GM10266 (cell line): ENCODE measurements around the gene CDK15.

ENCODE experiments used
- DNase-seq: peaks from one replicate; pipeline ENCODE4 v3.0.0; 2012; ENCODE audit errors: extremely low spot score
- TF ChIP-seq, protein P1 (sequence below): IDR thresholded peaks from 2 replicates; pipeline ENCODE4 v1.5.1; 2012; ENCODE audit warnings: mild to moderate bottlenecking, low read depth; ENCODE audit not compliant: control insufficient read depth, insufficient read depth; ENCODE audit errors: missing control alignments

CDK15 gene

DNA sequence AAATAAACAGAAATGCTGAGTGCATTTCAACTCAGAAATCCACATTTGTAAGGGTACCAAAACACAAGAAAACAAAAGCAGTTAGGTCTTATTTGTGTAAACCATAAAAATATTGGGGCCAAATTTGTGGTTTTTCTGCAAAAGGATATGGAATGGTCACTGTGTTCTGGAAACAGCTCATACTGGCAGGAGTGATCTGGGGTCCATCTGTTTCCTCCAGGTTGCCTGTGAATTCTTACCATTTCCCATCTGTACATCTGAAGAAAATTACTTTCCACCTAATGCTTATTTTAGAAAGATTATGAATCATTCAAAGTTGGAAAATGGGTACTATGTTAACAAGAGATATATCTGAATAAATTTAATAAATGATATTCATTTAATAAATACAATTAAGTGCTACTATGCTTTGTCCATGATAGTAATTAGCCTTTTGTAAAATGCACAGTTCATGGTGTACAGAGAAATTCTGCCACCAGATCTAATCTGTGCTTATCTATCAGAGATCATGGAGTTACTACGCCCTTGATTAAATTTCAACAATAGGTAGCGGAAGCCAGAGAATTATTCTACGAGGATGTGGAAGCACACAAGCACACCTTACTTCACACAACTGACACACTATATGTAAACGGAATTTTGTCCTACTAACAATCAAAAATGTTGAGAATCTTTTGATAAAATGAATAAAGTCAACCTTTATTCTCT is 36.5 kb upstream of the CDK15 start:
- TF ChIP-seq, protein P1, sequence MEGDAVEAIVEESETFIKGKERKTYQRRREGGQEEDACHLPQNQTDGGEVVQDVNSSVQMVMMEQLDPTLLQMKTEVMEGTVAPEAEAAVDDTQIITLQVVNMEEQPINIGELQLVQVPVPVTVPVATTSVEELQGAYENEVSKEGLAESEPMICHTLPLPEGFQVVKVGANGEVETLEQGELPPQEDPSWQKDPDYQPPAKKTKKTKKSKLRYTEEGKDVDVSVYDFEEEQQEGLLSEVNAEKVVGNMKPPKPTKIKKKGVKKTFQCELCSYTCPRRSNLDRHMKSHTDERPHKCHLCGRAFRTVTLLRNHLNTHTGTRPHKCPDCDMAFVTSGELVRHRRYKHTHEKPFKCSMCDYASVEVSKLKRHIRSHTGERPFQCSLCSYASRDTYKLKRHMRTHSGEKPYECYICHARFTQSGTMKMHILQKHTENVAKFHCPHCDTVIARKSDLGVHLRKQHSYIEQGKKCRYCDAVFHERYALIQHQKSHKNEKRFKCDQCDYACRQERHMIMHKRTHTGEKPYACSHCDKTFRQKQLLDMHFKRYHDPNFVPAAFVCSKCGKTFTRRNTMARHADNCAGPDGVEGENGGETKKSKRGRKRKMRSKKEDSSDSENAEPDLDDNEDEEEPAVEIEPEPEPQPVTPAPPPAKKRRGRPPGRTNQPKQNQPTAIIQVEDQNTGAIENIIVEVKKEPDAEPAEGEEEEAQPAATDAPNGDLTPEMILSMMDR = no peak
- no peak for DNase-seq

DNA sequence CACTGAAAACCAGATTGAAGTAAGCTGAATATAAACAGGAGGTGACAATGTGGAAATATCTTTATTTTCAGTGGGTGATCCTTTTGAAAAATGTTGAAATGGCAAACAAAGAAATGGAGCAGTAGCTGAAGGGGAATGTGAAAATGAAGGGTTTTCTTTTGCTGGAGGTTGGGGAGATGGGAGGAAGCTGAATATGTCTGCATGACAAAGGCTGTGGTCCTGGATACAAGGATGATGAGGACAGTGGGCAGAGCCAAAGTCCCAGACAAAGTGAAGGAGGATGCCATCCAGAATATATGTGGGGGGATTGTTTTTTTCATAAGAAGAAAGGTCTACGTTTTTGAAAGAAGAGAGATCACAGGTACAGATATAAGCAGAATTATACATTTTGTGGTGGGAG is 32.3 kb upstream of the CDK15 start:
- no peak for DNase-seq
- TF ChIP-seq, protein P1 = no peak

DNA sequence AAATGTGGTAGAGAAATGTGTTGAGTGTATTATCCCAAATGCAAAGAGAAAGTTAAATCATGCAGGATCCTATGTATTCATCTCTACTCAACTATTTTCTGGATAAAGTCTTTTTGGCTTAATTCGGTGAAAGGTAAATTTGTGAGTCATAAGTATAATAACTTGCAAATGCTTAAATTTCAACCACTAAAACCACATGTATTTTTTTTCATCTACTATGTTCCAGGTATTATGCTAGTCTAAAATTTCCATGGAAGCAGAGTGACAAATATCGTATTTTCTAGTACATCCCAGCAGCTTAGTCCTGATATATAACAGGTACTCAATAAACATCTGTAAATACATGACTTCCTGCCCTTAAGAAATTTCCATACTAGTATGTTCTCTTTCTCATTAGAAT is 31.8 kb upstream of the CDK15 start:
- no peak for DNase-seq
- TF ChIP-seq, protein P1 = no peak

DNA sequence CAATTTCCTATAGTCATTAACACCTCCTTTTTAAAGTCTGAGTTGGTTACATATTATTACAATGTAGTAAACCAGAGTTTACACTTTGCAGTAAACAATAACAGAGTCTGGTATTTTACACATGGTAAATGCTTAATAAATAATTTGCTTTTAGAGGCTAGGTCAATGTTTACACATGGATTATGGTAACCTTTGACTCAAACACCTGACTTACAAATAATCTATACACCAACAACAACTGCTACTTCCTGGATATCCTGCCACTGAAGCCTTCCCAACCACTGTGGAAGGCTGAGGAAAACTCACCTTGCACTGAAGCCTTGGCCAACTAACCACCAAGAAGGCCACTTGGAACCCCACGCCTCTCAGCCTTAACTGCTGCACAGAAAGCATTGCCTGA is 31.0 kb upstream of the CDK15 start:
- DNase-seq = no peak
- TF ChIP-seq, protein P1 = no peak

DNA sequence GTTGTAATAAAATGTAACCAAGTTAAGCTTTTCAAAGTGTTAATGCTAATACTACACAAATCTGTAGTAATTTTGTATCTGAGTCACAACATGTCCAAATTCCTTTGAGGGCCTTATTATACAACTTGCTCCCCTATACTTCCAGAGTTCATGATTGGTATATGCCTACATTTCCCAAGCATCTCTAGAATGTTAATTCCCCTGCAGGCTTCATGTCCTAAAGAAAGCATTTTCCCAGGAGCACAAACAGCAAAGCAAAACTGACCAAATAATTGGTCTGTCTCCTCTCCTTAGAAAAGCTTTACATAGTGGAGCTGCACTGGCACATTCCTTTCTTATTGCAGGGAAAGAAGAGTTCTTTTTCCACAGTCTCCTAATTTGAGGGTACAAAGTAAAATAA is 29.3 kb upstream of the CDK15 start:
- TF ChIP-seq, protein P1 = no peak
- DNase-seq = no peak

DNA sequence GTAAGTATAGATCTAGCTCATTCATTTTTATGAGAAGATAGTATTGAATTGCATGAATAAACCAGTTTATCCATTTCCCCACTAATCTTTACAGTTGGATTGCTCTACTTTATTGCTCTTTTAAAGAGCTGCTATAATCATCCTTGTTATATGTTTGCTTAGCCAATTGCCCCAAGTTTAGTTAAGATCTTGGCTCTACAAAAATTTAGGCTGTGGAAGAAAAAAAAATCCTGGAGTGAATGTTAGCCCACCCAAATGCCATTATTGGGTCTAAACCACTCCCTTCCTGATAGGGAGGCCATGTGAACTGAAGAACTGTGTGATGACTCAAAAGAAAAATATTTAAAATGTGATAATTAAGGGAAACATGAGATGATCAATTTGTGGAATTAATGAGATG is 28.5 kb upstream of the CDK15 start:
- TF ChIP-seq, protein P1 = no peak
- DNase-seq = no peak

DNA sequence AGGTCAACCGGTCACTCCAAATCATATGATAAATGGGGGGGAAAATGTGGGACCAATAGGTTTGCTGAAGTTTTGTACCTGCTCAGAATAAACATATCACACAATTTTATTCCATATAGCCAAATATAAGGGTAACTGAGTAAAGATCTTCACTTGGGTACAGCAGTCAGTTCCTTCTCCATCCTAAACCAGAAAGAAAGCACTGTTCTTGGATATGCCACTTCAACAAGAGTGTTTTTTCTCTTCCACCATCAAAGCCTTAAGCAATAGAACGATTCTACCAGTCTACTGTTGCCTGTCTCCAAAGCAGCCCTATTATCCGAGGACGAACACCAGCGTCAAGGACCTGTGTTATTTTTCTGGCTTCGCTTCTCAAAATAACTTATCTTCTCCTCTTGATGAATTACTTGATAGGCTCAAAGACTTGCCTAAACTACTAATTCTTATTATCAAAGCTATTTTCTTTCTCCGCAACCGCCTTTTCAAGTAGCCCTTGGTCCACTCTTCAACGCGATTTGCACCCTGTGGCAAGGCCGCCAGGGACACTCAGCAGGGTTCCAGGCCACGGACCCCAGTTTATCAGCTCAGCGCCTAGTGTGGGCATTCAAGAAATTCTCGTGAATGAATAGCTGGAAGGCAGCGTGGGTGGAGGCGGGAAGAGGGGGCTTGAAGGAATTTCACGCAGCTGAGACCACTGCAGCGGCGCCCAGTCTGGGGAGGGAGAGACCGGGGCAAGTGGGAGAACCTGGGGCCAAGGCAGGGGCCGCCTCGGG is 26.2 kb upstream of the CDK15 start:
- TF ChIP-seq, protein P1 = no peak
- no peak for DNase-seq
